Osteocyte (in vitro differentiated cells): ENCODE results near the gene ACTL9. TPM values are rescaled to one million over a fixed set of nuclear protein-coding genes. Genes with fewer than 3 reads are reported as not detected.
"Not testable (repeated sequence)": the region's sequence is repeated elsewhere in the genome, so short reads cannot be mapped to it uniquely, and the experiment has no call there.

Source experiments
- DNase-seq: peaks from one replicate; pipeline ENCODE4 v3.0.0; 2021; ENCODE audit warnings: mixed read lengths; ENCODE audit not compliant: unreplicated experiment; ENCODE audit errors: extremely low spot score
- H3K27ac Mint-ChIP-seq: one replicate; pipeline ENCODE4 v1.8.0; 2021; ENCODE audit warnings: mild to moderate bottlenecking, mixed read lengths; ENCODE audit not compliant: unreplicated experiment
- H3K27me3 Mint-ChIP-seq: one replicate; pipeline ENCODE4 v1.8.0; 2021; ENCODE audit warnings: mixed read lengths; ENCODE audit not compliant: unreplicated experiment
- H3K36me3 Mint-ChIP-seq: one replicate; pipeline ENCODE4 v1.8.0; 2021; ENCODE audit warnings: mixed read lengths; ENCODE audit not compliant: unreplicated experiment
- H3K4me1 Mint-ChIP-seq: one replicate; pipeline ENCODE4 v1.8.0; 2021; ENCODE audit warnings: mixed read lengths; ENCODE audit not compliant: unreplicated experiment
- H3K4me3 Mint-ChIP-seq: one replicate; pipeline ENCODE4 v1.8.0; 2021; ENCODE audit warnings: mild to moderate bottlenecking, moderate library complexity, mixed read lengths; ENCODE audit not compliant: unreplicated experiment
- H3K9me3 Mint-ChIP-seq: one replicate; pipeline ENCODE4 v1.8.0; 2021; ENCODE audit warnings: mixed read lengths; ENCODE audit not compliant: unreplicated experiment
- CTCF ChIP-seq: fragments of 200-600 bp; sonication (generic); IDR thresholded peaks from 2 replicates; pipeline ENCODE4 v1.5.0; 2021; ENCODE audit warnings: antibody characterized with exemption, mild to moderate bottlenecking, moderate library complexity
- total RNA-seq: library from RNA; stranded (reverse); gene quantifications from 2 replicates; pipeline ENCODE4 v1.2.1, GENCODE V29; 2021

The ACTL9 gene
- total RNA-seq, 1 donor from 2014 or later: not detected

- no peak for TF ChIP-seq CTCF
- Mint-ChIP-seq H3K4me3 (no peak overlapping the region), H3K36me3 (no peaks in the 10 kb centered on the region), H3K4me1 (no peaks in the 10 kb centered on the region), H3K27me3 (no peaks in the 10 kb centered on the region), H3K27ac (no peak overlapping the region), H3K9me3 (peaks cover 24% of the 10 kb centered on the region)
- no peak for DNase-seq
These were observed 23.4 kb upstream of the ACTL9 start for GRCh38 chr19:8722032-8722431.

DNA sequence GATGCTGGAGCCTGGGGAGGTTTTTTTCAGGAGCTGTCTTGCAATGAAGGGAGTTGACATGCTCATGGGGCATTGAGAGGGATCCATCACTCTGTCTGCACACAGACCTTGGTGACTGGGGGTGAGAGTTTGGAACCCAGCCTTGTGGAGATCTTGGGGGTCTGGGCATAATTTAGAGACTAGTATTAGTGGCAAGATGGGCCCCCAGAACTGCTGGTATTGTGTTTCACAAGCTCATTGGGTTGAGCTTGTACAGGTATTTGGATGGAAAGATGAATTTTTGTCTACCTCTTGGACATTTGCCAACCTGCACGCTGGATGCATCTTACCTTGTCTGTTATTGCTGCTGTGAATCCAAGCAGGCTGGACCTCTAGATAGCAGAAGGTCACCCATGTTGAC, 22.7 kb upstream of the ACTL9 start, which contains the start of gene OR2Z1:
OR2Z1 (plus strand) TSS at position 301 of the 400 bp plus-strand sequence. CDS start 9,395 bp downstream, outside the sequence.
- Mint-ChIP-seq H3K27me3 (no peaks in the 10 kb centered on the region), H3K4me1 (no peaks in the 10 kb centered on the region), H3K4me3 (no peak within 1 kb of the TSS), H3K36me3 (no peaks in the 10 kb centered on the region), H3K9me3 (peaks cover 21% of the 10 kb centered on the region), H3K27ac (no peak within 1 kb of the TSS)
- DNase-seq: peak; percentile 54
- no peak for TF ChIP-seq CTCF

DNA sequence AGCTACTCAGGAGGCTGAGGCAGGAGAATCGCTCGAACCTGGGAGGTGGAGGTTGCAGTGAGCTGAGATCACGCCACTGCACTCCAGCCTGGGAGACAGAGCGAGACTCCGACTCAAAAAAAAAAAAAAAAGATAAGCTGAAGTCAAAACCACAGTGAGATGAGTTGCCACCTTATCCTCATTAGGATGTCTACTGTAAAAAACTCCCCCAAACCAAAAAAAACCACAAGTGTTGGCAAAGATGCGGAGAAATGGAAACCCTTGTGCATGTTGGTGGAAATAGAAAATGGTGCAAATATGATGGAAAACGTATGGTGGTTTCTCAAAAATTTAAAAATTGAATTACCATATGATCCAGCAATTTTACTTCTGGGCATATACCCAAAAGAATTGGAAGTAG, 11.7 kb upstream of the ACTL9 start:
- H3K9me3 Mint-ChIP-seq, H3K4me1 Mint-ChIP-seq, H3K27ac Mint-ChIP-seq, DNase-seq, H3K36me3 Mint-ChIP-seq, H3K27me3 Mint-ChIP-seq, H3K4me3 Mint-ChIP-seq: not testable (repeated sequence)

GRCh38 chr19:8705742-8706141, 7.1 kb upstream of the ACTL9 start:
- no peak overlapping the region for H3K4me3 Mint-ChIP-seq
- H3K27ac Mint-ChIP-seq: no peak overlapping the region
- DNase-seq: peak; percentile 19
- no peak for TF ChIP-seq CTCF
- H3K9me3 Mint-ChIP-seq: no peaks in the 10 kb centered on the region
- H3K27me3 Mint-ChIP-seq: no peaks in the 10 kb centered on the region
- H3K4me1 Mint-ChIP-seq: no peaks in the 10 kb centered on the region
- H3K36me3 Mint-ChIP-seq: no peaks in the 10 kb centered on the region

GRCh38 chr19:8705304-8705703, 6.7 kb upstream of the ACTL9 start:
- peak; percentile 15 for DNase-seq
- H3K4me1 Mint-ChIP-seq, H3K27ac Mint-ChIP-seq, H3K4me3 Mint-ChIP-seq, H3K27me3 Mint-ChIP-seq, H3K9me3 Mint-ChIP-seq, H3K36me3 Mint-ChIP-seq: not testable (repeated sequence)

GRCh38 chr19:8703223-8703622, 4.6 kb upstream of the ACTL9 start:
- no peaks in the 10 kb centered on the region for H3K36me3 Mint-ChIP-seq
- no peak overlapping the region for H3K27ac Mint-ChIP-seq
- no peak for DNase-seq
- no peaks in the 10 kb centered on the region for H3K27me3 Mint-ChIP-seq
- H3K4me1 Mint-ChIP-seq: no peaks in the 10 kb centered on the region
- no peak overlapping the region for H3K4me3 Mint-ChIP-seq
- no peak for TF ChIP-seq CTCF
- no peaks in the 10 kb centered on the region for H3K9me3 Mint-ChIP-seq
